NT2/D1 (cell line): Measurements from ENCODE around the gene NDC1.

Experiments used
- DNase-seq: peaks from one replicate; pipeline ENCODE4 v3.0.0-alpha.2; 2011; ENCODE audit warnings: low read depth, low spot score
- H3K27me3 ChIP-seq: 2 replicates; pipeline ENCODE4 v1.6.0; 2011; ENCODE audit warnings: mild to moderate bottlenecking; ENCODE audit not compliant: insufficient read length, insufficient read depth
- H3K36me3 ChIP-seq: 2 replicates; pipeline ENCODE4 v1.6.1; 2011; ENCODE audit warnings: mild to moderate bottlenecking, low read length, mixed read lengths; ENCODE audit not compliant: insufficient read depth, insufficient read length
- H3K4me1 ChIP-seq: 2 replicates; pipeline ENCODE4 v1.5.1; 2011; ENCODE audit not compliant: insufficient read depth, insufficient read length
- H3K4me3 ChIP-seq: 2 replicates; pipeline ENCODE4 v1.5.1; 2011; ENCODE audit warnings: low read depth; ENCODE audit not compliant: insufficient read length
- H3K9ac ChIP-seq: 2 replicates; pipeline ENCODE4 v1.6.0; 2011; ENCODE audit warnings: low read depth; ENCODE audit not compliant: insufficient read length
- H3K9me3 ChIP-seq: 2 replicates; pipeline ENCODE4 v1.5.1; 2011; ENCODE audit warnings: mild to moderate bottlenecking, low read length; ENCODE audit not compliant: insufficient read depth
- SUZ12 ChIP-seq: IDR thresholded peaks from 2 replicates; pipeline ENCODE4 v1.6.1; 2011; ENCODE audit not compliant: insufficient read length, insufficient read depth; ENCODE audit errors: extremely low read depth
- YY1 ChIP-seq: IDR thresholded peaks from 2 replicates; pipeline ENCODE4 v1.6.1; 2011; ENCODE audit not compliant: insufficient read length, insufficient read depth
- ZNF274 ChIP-seq: IDR thresholded peaks from 2 replicates; pipeline ENCODE4 v1.6.1; 2011; ENCODE audit warnings: mild to moderate bottlenecking, low read depth, low read length

The NDC1 gene

DNA sequence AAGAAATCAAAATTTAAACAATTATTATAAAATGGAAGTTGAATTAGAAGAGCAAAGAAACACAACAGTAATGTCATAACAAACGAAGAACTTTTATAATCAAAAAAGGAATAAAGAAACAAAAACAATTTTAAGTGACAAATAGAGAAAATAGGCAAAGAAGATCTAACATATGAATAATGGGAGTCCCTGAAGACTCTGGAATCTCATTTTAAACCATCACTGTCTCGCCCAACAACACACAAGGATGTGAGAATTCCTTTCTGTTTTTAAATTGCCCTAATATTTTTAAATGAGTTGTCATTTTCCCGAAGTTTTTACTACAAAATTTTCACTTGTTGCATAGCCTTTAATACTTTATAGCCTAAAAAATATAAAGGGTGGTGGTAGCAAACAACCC, 4.3 kb upstream of the NDC1 start:
- no peak for TF ChIP-seq ZNF274
- TF ChIP-seq YY1: no peak
- TF ChIP-seq SUZ12: no peak
- DNase-seq: no peak
- H3K4me1 ChIP-seq: no peaks in the 10 kb centered on the region
- H3K9ac ChIP-seq: no peak overlapping the region
- H3K27me3 ChIP-seq: no peaks in the 10 kb centered on the region
- no peak overlapping the region for H3K4me3 ChIP-seq
- no peaks in the 10 kb centered on the region for H3K36me3 ChIP-seq
- peaks cover 9% of the 10 kb centered on the region; the same call in 1 of the 2 replicates for H3K9me3 ChIP-seq

DNA sequence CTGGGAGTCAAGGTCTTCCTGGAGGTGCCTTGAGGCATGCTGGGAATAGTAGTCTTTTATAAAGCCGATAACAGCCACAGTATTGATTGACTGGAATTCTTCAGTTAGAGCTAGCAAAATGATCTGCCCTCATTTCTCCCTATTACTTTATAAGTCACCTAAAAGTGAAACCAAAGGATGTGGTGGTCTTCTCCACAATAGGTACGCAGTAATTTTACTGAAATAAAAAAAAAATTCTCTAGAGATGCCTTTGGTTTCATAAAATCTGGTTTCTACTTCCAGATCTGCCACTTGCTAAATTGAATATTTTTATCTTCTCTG, 518 bp upstream of the NDC1 start:
- Histone ChIP-seq H3K4me1 (no peaks in the 10 kb centered on the region), H3K4me3 (no peak overlapping the region), H3K9me3 (peaks cover 9% of the 10 kb centered on the region; the same call in 1 of the 2 replicates), H3K27me3 (no peaks in the 10 kb centered on the region), H3K36me3 (peaks cover 23% of the 10 kb centered on the region), H3K9ac (no peak overlapping the region)
- no peak for DNase-seq
- TF ChIP-seq SUZ12 (no peak), ZNF274 (no peak), YY1 (peak; percentile 1)

DNA sequence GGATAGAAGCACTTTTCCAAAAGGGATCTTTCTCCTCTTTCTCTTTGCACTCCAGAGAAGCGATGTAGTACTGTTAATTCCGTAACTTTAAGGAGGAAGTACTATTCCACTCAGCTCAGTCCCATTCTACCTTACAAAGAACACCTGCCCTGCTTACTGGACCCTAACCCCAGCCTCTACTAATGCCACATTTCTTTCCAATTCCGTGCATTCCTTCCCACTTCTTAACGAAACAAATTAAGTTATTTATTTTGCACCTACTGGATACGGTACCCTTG, 511 bp downstream of the NDC1 start:
- no peak for TF ChIP-seq YY1
- no peak for TF ChIP-seq SUZ12
- Histone ChIP-seq H3K9ac (peak overlapping the region; percentile 98), H3K4me3 (peak overlapping the region; percentile 100), H3K4me1 (no peaks in the 10 kb centered on the region), H3K36me3 (peaks cover 27% of the 10 kb centered on the region), H3K9me3 (peaks cover 7% of the 10 kb centered on the region; the same call in 1 of the 2 replicates), H3K27me3 (no peaks in the 10 kb centered on the region)
- no peak for DNase-seq

DNA sequence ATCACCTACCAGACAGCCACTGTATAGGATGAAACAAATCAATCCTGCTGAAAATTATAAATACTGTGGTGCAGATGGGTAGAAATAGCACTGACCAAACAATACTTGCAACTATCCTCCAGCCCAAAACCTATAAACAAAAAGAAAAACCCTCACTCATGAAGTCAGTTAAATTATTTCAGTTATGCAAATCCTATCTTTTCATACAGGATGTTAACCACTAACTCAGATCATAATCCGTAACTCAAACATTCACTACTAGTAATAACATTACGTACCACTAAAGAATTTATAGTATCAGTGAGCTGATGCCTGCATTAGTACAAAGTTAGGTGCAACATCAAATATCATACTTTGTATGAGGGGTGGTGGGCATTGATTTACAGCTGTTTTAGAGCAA, 2.6 kb downstream of the NDC1 start:
- no peaks in the 10 kb centered on the region for H3K4me1 ChIP-seq
- no peak for DNase-seq
- no peak overlapping the region for H3K9ac ChIP-seq
- H3K9me3 ChIP-seq: no peaks in the 10 kb centered on the region
- H3K4me3 ChIP-seq: no peak overlapping the region
- peaks cover 42% of the 10 kb centered on the region for H3K36me3 ChIP-seq
- TF ChIP-seq YY1: no peak
- no peak for TF ChIP-seq ZNF274
- no peak for TF ChIP-seq SUZ12
- no peaks in the 10 kb centered on the region for H3K27me3 ChIP-seq

DNA sequence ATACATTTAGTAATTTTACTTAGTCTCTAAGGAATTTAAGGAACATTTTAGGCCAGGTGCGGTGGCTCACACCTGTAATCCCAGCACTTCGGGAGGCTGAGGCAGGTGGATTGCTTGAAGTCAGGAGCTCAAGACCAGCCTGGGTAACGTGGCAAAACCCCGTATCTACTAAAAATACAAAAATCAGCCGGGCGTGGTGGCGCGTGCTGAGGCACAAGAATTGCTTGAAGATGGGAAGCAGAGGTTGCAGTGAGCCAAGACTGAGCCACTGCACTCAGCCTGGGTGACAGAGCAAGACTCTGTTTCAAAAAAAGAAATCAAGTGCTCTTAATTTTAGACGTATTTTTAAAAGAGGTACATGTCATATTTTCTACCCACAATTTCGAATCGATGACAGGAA, 3.3 kb downstream of the NDC1 start:
- no peaks in the 10 kb centered on the region for H3K4me1 ChIP-seq
- H3K9ac ChIP-seq: no peak overlapping the region
- TF ChIP-seq YY1 (no peak), ZNF274 (no peak), SUZ12 (no peak)
- DNase-seq: no peak
- H3K9me3 ChIP-seq: no peaks in the 10 kb centered on the region
- H3K4me3 ChIP-seq: no peak overlapping the region
- peaks cover 42% of the 10 kb centered on the region for H3K36me3 ChIP-seq
- no peaks in the 10 kb centered on the region for H3K27me3 ChIP-seq

DNA sequence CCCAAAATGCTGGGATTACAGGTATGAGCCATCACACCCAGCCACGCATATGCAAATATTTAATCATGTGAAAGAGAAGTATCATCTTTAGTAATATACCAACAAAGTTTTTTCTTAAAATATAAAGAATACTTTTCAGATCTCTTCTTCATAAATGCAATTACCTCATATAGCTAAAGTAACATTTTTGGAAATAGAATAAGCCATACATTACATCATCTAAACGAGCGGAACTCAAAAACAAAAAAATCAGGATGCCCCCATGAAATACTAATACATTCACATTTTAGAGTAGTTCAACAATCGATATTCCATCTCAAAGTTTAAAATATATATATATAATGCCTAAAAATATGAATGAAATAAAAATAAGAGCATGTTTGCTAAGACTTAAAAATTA, 4.7 kb downstream of the NDC1 start:
- no peak overlapping the region for H3K9ac ChIP-seq
- peaks cover 54% of the 10 kb centered on the region for H3K36me3 ChIP-seq
- DNase-seq: no peak
- no peaks in the 10 kb centered on the region for H3K4me1 ChIP-seq
- H3K9me3 ChIP-seq: no peaks in the 10 kb centered on the region
- no peak for TF ChIP-seq YY1
- no peak for TF ChIP-seq ZNF274
- no peak for TF ChIP-seq SUZ12
- H3K4me3 ChIP-seq: no peak overlapping the region
- H3K27me3 ChIP-seq: no peaks in the 10 kb centered on the region

DNA sequence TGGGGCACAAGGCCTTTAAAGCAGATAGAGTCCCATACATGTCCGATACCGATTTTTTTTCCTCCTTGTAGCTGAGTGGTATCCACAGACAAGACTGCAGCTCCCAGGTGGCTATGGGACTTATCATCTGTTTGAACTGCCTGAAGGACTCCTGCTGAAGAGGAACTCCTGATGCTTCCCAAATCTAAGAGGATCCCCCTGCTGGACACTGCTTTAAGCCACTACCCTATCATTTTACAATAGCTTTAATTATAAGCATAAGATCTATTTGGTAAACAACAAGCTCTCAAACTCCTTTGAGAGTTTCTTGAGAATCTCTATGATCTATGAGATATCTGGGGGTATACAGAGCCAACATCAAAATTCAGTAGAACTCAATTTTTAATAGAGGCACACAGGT, 11.7 kb downstream of the NDC1 start:
- peaks cover 81% of the 10 kb centered on the region for H3K36me3 ChIP-seq
- TF ChIP-seq SUZ12 (no peak), YY1 (no peak), ZNF274 (no peak)
- no peak for DNase-seq

DNA sequence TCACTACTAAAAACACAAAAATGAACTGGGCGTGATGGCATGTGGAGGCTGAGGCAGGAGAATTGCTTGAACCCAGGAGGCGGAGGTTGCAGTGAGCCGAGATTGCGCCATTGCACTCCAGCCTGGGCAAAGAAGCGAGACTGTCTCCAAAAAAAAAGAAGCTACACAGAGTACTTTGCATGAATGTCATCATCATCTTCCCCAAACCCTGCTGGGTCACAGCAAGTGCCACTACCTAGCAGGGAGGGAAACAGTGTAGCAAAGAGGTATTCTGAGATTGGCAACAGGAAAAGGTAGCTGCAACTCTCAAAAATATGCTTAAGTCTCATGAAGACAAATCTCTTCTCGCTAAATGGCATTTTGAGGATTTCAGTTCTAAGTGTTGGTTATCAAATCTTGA, 12.8 kb downstream of the NDC1 start:
- no peak overlapping the region for H3K9ac ChIP-seq
- H3K36me3 ChIP-seq: peaks cover 80% of the 10 kb centered on the region
- H3K4me3 ChIP-seq: no peak overlapping the region
- TF ChIP-seq SUZ12: no peak
- no peak for TF ChIP-seq YY1
- TF ChIP-seq ZNF274: no peak
- no peak for DNase-seq
- H3K27me3 ChIP-seq: no peaks in the 10 kb centered on the region
- no peaks in the 10 kb centered on the region for H3K4me1 ChIP-seq
- H3K9me3 ChIP-seq: no peaks in the 10 kb centered on the region

More for the DNA sequence above, 11.7 kb downstream of the NDC1 start:
- Histone ChIP-seq H3K27me3 (no peaks in the 10 kb centered on the region), H3K4me1 (no peaks in the 10 kb centered on the region), H3K4me3 (no peak overlapping the region), H3K9me3 (no peaks in the 10 kb centered on the region), H3K9ac (no peak overlapping the region)
